Aorta (tissue), 5 donors: Measurements from ENCODE around the gene HOXC12. TPM values are rescaled to one million over a fixed set of nuclear protein-coding genes. Genes with fewer than 3 reads are reported as not detected.

Experiments
- ATAC-seq: fragments of 200-7000 bp; cut with Tn5 transposase; one replicate; pipeline ENCODE4 v1.9.1; 2022; ENCODE audit warnings: moderate library complexity; ENCODE audit not compliant: low FRiP score
- DNase-seq, 2 donors: peaks; one replicate each; pipeline ENCODE4 v3.0.0-alpha.2; 2020
- H3K27ac ChIP-seq, 2 donors: one replicate each; pipeline ENCODE4 v1.5.1; 2013; ENCODE audit warnings: low read length in 2 of 2, mild to moderate bottlenecking in 2 of 2, moderate library complexity in 2 of 2, control low read depth in 1 of 2, inconsistent platforms in 1 of 2, low read depth in 1 of 2
- H3K27me3 ChIP-seq, 2 donors: one replicate each; pipeline ENCODE4 v1.6.1; 2013; ENCODE audit warnings: control low read depth in 1 of 2, low read length in 1 of 2, mild to moderate bottlenecking in 1 of 2, moderate library complexity in 1 of 2; ENCODE audit not compliant: insufficient read depth in 2 of 2, control insufficient read depth in 1 of 2
- H3K36me3 ChIP-seq, 2 donors: one replicate each; pipeline ENCODE4 v1.6.1; 2013; ENCODE audit warnings: control low read depth in 1 of 2, low read length in 1 of 2, mild to moderate bottlenecking in 1 of 2; ENCODE audit not compliant: insufficient read depth in 2 of 2, control insufficient read depth in 1 of 2
- H3K4me1 ChIP-seq, 2 donors: one replicate each; pipeline ENCODE4 v1.6.1; 2013; ENCODE audit warnings: low read length in 2 of 2, control low read depth in 1 of 2, mild to moderate bottlenecking in 1 of 2, moderate library complexity in 1 of 2; ENCODE audit not compliant: insufficient read depth in 2 of 2, control insufficient read depth in 1 of 2
- H3K4me3 ChIP-seq, 2 donors: one replicate each; pipeline ENCODE4 v1.5.1; 2013; ENCODE audit warnings: low read length in 2 of 2, control low read depth in 1 of 2, mild to moderate bottlenecking in 1 of 2
- H3K9me3 ChIP-seq: one replicate; pipeline ENCODE4 v1.6.1; 2013; ENCODE audit warnings: mild to moderate bottlenecking, low read length; ENCODE audit not compliant: control insufficient read depth
- WGBS, 2 donors: extraction: QIAGEN DNeasy Blood & Tissue Kit; methylation state at CpG; one replicate each; pipeline ENCODE4 v1.1.7; 2013; 5-methylcytosine and 5-hydroxymethylcytosine counted together
- intact Hi-C, 2 donors: fragments of 100-400 bp; cut with DNase I; formaldehyde crosslinking; loops; one replicate each; pipeline versions ENCODE4 v1.14.2 to v1.15.0; 2022
- polyA plus RNA-seq, 2 donors: library from polyadenylated mRNA; stranded (reverse); fragments of 200-250 nt; gene quantifications; one replicate each; pipeline ENCODE4 v1.2.3, GENCODE V29; 2013
- total RNA-seq, 2 donors: library from RNA; stranded (reverse); fragmentation: NEBNext Ultra II Directional; extraction: Animal tissue kit (Norgen Biotek cat#: 25700); gene quantifications; one replicate each; pipeline ENCODE4 v1.2.1, GENCODE V29; 2021
- donor health status: healthy with polysubstance abuse.
- donor health status: Bipolar disorder and iron deficiency.
- donor health status: DM: no; HTN: no; CAD: no.
- donor health status: DM: no; HTN: no; CAD: no.
- donor health status: DM: yes; HTN: yes; CAD: no.

The HOXC12 gene
- total and polyA plus RNA-seq, 4 donors: 0.45 TPM; not detected in 3

- intact Hi-C loops: no loop called here
- no peaks in the 10 kb centered on the region for H3K9me3 ChIP-seq
- no peaks in the 10 kb centered on the region for H3K4me1 ChIP-seq
- peaks cover 0 to 1% of the 10 kb centered on the region in 2 donors for H3K27me3 ChIP-seq
- H3K27ac ChIP-seq: no peak overlapping the region
- 12 to 13% methylated on average over 39 of the region's 39 CpGs for WGBS, 2 donors
- no peak overlapping the region for H3K4me3 ChIP-seq
- no peaks in the 10 kb centered on the region for H3K36me3 ChIP-seq
- ATAC-seq (no peak), DNase-seq (no peak)
Measured at GRCh38 chr12:53960187-53961024, 5.7 kb downstream of the HOXC12 start.

GRCh38 chr12:53961025-53961761 is 6.5 kb downstream of the HOXC12 start:
- Histone ChIP-seq H3K9me3 (no peaks in the 10 kb centered on the region), H3K4me3 (no peak overlapping the region), H3K27ac (no peak overlapping the region), H3K27me3 (peaks cover 0 to 1% of the 10 kb centered on the region in 2 donors), H3K36me3 (no peaks in the 10 kb centered on the region), H3K4me1 (no peaks in the 10 kb centered on the region)
- 3 to 5% methylated on average over 68 to 72 of the region's 72 CpGs for WGBS, 2 donors
- ATAC-seq: peak; percentile 11
- intact Hi-C loops: no loop called here
- DNase-seq: peak in 1 of 2 donors; percentile 76

GRCh38 chr12:53963005-53963404 is 8.3 kb downstream of the HOXC12 start:
- no peaks in the 10 kb centered on the region for H3K9me3 ChIP-seq
- no peaks in the 10 kb centered on the region for H3K36me3 ChIP-seq
- no peak for DNase-seq
- H3K27ac ChIP-seq: no peak overlapping the region
- peaks cover 0 to 1% of the 10 kb centered on the region in 2 donors for H3K27me3 ChIP-seq
- intact Hi-C loops: no loop called here
- no peaks in the 10 kb centered on the region for H3K4me1 ChIP-seq
- WGBS, 2 donors: 66 to 67% methylated on average over 7 of the region's 7 CpGs
- H3K4me3 ChIP-seq: no peak overlapping the region
- no peak for ATAC-seq

- Histone ChIP-seq H3K36me3 (no peaks in the 10 kb centered on the region), H3K9me3 (no peaks in the 10 kb centered on the region), H3K4me1 (no peaks in the 10 kb centered on the region), H3K4me3 (no peak overlapping the region), H3K27ac (no peak overlapping the region), H3K27me3 (no peaks in the 10 kb centered on the region)
- DNase-seq (peak in 1 of 2 donors; percentile 75), ATAC-seq (no peak)
- 25 to 27% methylated on average over 37 to 38 of the region's 38 CpGs for WGBS, 2 donors
- intact Hi-C loops: no loop called here
Measured at GRCh38 chr12:53963434-53964314, 9.0 kb downstream of the HOXC12 start.

- Histone ChIP-seq H3K36me3 (no peaks in the 10 kb centered on the region), H3K27ac (no peak overlapping the region), H3K9me3 (no peaks in the 10 kb centered on the region), H3K27me3 (no peaks in the 10 kb centered on the region), H3K4me3 (no peak overlapping the region), H3K4me1 (no peaks in the 10 kb centered on the region)
- intact Hi-C loops: no loop called here
- 30 to 36% methylated on average over 2 of the region's 2 CpGs for WGBS, 2 donors
- ATAC-seq (no peak), DNase-seq (no peak)
Measured at GRCh38 chr12:53964315-53964713, 9.6 kb downstream of the HOXC12 start.

GRCh38 chr12:53965281-53966084 is 10.8 kb downstream of the HOXC12 start:
- intact Hi-C loops: no loop called here
- ATAC-seq (peak; percentile 78), DNase-seq (peak in 1 of 2 donors; percentile 88)
- Histone ChIP-seq H3K27me3 (no peaks in the 10 kb centered on the region), H3K4me1 (no peaks in the 10 kb centered on the region), H3K4me3 (no peak overlapping the region), H3K27ac (no peak overlapping the region), H3K9me3 (no peaks in the 10 kb centered on the region), H3K36me3 (no peaks in the 10 kb centered on the region)
- 9 to 11% methylated on average over 18 of the region's 18 CpGs for WGBS, 2 donors

GRCh38 chr12:53966085-53966384 is 11.3 kb downstream of the HOXC12 start:
- Histone ChIP-seq H3K27ac (no peak overlapping the region), H3K4me3 (no peak overlapping the region), H3K27me3 (no peaks in the 10 kb centered on the region), H3K4me1 (no peaks in the 10 kb centered on the region), H3K9me3 (no peaks in the 10 kb centered on the region), H3K36me3 (no peaks in the 10 kb centered on the region)
- intact Hi-C loops: no loop called here
- ATAC-seq: peak; percentile 23
- 12 to 15% methylated on average over 15 of the region's 15 CpGs for WGBS, 2 donors
- DNase-seq: no peak
